SK-N-SH treated with all-trans-retinoic acid at 6 μM for 48 hours (cell line): ENCODE measurements around the gene JMJD1C.

Experiments
- ATAC-seq: fragments of 200-7000 bp; cut with Tn5 transposase; 3 replicates; pipeline ENCODE4 v1.9.1; 2020; ENCODE audit warnings: mild to moderate bottlenecking, moderate library complexity
- ARNTL ChIP-seq: fragments of 450-650 bp; formaldehyde crosslinking; IDR thresholded peaks from 2 replicates; pipeline ENCODE4 v1.5.0; 2020; ENCODE audit warnings: low read depth, mild to moderate bottlenecking, moderate library complexity, borderline replicate concordance
- CSDC2 ChIP-seq: fragments of 250-450 bp; sonication (Bioruptor Pico); IDR thresholded peaks from 2 replicates; pipeline ENCODE4 v1.5.0; 2020; ENCODE audit warnings: mild to moderate bottlenecking, moderate library complexity
- ESRRG ChIP-seq: fragments of 250-450 bp; sonication (Bioruptor Pico); IDR thresholded peaks from 2 replicates; pipeline ENCODE4 v1.6.1; 2021; ENCODE audit warnings: mild to moderate bottlenecking
- GLIS3 ChIP-seq: fragments of 250-450 bp; sonication (Bioruptor Pico); IDR thresholded peaks from 2 replicates; pipeline ENCODE4 v1.5.0; 2020; ENCODE audit warnings: mild to moderate bottlenecking, moderate library complexity
- ISL1 ChIP-seq: fragments of 250-450 bp; sonication (Bioruptor Pico); IDR thresholded peaks from 2 replicates; pipeline ENCODE4 v2.1.2; 2022; ENCODE audit warnings: mild to moderate bottlenecking, moderate library complexity
- POU6F1 ChIP-seq: fragments of 250-450 bp; sonication (Bioruptor Pico); IDR thresholded peaks from 2 replicates; pipeline ENCODE4 v1.8.0; 2021; ENCODE audit warnings: low read depth, mild to moderate bottlenecking, moderate library complexity, borderline replicate concordance
- PPARA ChIP-seq: fragments of 250-450 bp; sonication (Bioruptor Pico); IDR thresholded peaks from 2 replicates; pipeline ENCODE4 v1.5.0; 2020; ENCODE audit warnings: mild to moderate bottlenecking, borderline replicate concordance
- RARB ChIP-seq: fragments of 250-450 bp; sonication (Bioruptor Pico); IDR thresholded peaks from 2 replicates; pipeline ENCODE4 v1.8.0; 2021; ENCODE audit warnings: mild to moderate bottlenecking, moderate library complexity
- SNAI2 ChIP-seq: fragments of 250-450 bp; sonication (Bioruptor Pico); IDR thresholded peaks from 2 replicates; pipeline ENCODE4 v1.5.0; 2020; ENCODE audit warnings: mild to moderate bottlenecking, moderate library complexity
- TOX ChIP-seq: fragments of 250-450 bp; sonication (Bioruptor Pico); IDR thresholded peaks from 2 replicates; pipeline ENCODE4 v1.8.0; 2021; ENCODE audit warnings: mild to moderate bottlenecking, moderate library complexity, borderline replicate concordance
- TSHZ2 ChIP-seq: fragments of 250-450 bp; sonication (Bioruptor Pico); IDR thresholded peaks from 2 replicates; pipeline ENCODE4 v1.5.0; 2020; ENCODE audit warnings: mild to moderate bottlenecking, moderate library complexity
- ZC3H10 ChIP-seq: fragments of 250-450 bp; sonication (Bioruptor Pico); IDR thresholded peaks from 2 replicates; pipeline ENCODE4 v1.5.1; 2021; ENCODE audit warnings: mild to moderate bottlenecking, moderate library complexity
- ZFP3 ChIP-seq: fragments of 250-450 bp; sonication (Bioruptor Pico); IDR thresholded peaks from 2 replicates; pipeline ENCODE4 v1.5.0; 2020; ENCODE audit warnings: mild to moderate bottlenecking, moderate library complexity
- ZFP30 ChIP-seq: fragments of 450-650 bp; formaldehyde crosslinking; IDR thresholded peaks from 2 replicates; pipeline ENCODE4 v1.5.0; 2022; ENCODE audit warnings: mild to moderate bottlenecking, moderate library complexity
- ZNF565 ChIP-seq: fragments of 450-650 bp; formaldehyde crosslinking; conservative IDR thresholded peaks from 2 replicates; pipeline ENCODE4 v1.5.0; 2020; ENCODE audit warnings: low read depth, mild to moderate bottlenecking, moderate library complexity
- ZNF70 ChIP-seq: fragments of 450-650 bp; formaldehyde crosslinking; IDR thresholded peaks from 2 replicates; pipeline ENCODE4 v1.5.0; 2020; ENCODE audit warnings: mild to moderate bottlenecking, moderate library complexity
- ZNF8 ChIP-seq: fragments of 450-650 bp; formaldehyde crosslinking; IDR thresholded peaks from 2 replicates; pipeline ENCODE4 v1.5.0; 2020; ENCODE audit warnings: mild to moderate bottlenecking, moderate library complexity
- TF ChIP-seq, protein P1 (sequence below): fragments of 250-450 bp; sonication (Bioruptor Pico); IDR thresholded peaks from 2 replicates; pipeline ENCODE4 v1.5.1; 2021; ENCODE audit warnings: mild to moderate bottlenecking, moderate library complexity
- TF ChIP-seq, protein P2 (sequence below): fragments of 250-450 bp; sonication (Bioruptor Pico); IDR thresholded peaks from 2 replicates; pipeline ENCODE4 v1.5.1; 2020; ENCODE audit warnings: low read depth, mild to moderate bottlenecking, moderate library complexity
- TF ChIP-seq, protein P3 (sequence below): fragments of 250-450 bp; sonication (Bioruptor Pico); IDR thresholded peaks from 2 replicates; pipeline ENCODE4 v1.8.0; 2020; ENCODE audit warnings: mild to moderate bottlenecking, moderate library complexity, borderline replicate concordance

Gene JMJD1C

DNA sequence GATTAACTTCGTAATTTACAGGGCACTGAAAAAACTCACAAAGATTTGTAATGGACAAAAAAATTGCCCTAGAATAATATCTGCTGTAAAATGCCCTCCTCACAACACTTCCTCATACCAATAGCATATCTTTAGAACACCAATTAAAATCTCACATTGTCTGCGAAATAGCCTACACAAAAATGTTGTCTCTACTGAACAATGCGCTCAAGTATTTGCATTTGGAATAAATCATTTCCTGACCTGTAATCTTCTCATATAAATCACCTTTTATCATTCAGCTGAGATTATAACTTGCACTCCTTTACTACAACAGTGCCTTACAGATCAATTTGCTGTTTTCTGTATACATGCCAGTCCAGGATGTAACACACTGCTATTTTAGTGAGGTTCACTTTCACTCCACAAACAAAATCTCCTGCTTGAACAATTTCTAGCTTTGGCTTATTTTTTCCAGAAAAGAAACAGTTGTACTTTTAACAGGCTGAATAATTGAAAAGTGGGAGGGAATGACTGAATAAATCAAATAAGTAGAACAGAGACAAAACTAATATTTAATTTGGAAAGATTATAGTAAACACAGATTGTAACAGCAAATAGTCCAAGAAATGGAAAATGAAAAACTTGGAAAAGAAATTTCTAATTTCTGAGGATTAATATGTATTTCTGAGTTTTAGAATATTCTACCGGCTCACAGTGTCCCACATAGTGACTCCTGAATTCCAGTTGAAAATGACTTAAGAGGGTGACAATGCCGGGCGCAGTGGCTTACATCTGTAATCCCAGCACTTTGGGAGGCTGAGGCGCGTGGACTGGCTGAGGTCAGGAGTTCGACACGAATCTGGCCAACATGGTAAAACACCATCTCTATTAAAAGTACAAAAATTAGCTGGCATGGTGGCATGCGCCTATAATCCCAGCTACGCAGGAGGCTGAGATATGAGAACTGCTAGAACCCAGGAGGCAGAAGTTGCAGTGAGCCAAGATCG lies 30.6 kb downstream of the JMJD1C start:
- ATAC-seq, result no peak

GRCh38 chr10:63431962-63432797 lies 33.6 kb downstream of the JMJD1C start:
- ATAC-seq, result no peak
- TF ChIP-seq TSHZ2, result no peak
- TF ChIP-seq POU6F1 (CRISPR knock-in tag), result no peak
- no peak for TF ChIP-seq ZNF8 (CRISPR knock-in tag)
- TF ChIP-seq, protein P1, sequence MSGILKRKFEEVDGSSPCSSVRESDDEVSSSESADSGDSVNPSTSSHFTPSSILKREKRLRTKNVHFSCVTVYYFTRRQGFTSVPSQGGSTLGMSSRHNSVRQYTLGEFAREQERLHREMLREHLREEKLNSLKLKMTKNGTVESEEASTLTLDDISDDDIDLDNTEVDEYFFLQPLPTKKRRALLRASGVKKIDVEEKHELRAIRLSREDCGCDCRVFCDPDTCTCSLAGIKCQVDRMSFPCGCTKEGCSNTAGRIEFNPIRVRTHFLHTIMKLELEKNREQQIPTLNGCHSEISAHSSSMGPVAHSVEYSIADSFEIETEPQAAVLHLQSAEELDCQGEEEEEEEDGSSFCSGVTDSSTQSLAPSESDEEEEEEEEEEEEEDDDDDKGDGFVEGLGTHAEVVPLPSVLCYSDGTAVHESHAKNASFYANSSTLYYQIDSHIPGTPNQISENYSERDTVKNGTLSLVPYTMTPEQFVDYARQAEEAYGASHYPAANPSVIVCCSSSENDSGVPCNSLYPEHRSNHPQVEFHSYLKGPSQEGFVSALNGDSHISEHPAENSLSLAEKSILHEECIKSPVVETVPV (CRISPR knock-in tag), result no peak
- TF ChIP-seq ZNF70 (CRISPR knock-in tag), result no peak
- TF ChIP-seq ZFP3 (CRISPR knock-in tag), result no peak
- no peak for TF ChIP-seq ZNF565
- TF ChIP-seq, protein P2, sequence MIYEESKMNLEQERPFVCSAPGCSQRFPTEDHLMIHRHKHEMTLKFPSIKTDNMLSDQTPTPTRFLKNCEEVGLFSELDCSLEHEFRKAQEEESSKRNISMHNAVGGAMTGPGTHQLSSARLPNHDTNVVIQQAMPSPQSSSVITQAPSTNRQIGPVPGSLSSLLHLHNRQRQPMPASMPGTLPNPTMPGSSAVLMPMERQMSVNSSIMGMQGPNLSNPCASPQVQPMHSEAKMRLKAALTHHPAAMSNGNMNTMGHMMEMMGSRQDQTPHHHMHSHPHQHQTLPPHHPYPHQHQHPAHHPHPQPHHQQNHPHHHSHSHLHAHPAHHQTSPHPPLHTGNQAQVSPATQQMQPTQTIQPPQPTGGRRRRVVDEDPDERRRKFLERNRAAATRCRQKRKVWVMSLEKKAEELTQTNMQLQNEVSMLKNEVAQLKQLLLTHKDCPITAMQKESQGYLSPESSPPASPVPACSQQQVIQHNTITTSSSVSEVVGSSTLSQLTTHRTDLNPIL, result no peak
- no peak for TF ChIP-seq SNAI2 (CRISPR knock-in tag)
- TF ChIP-seq, protein P3, sequence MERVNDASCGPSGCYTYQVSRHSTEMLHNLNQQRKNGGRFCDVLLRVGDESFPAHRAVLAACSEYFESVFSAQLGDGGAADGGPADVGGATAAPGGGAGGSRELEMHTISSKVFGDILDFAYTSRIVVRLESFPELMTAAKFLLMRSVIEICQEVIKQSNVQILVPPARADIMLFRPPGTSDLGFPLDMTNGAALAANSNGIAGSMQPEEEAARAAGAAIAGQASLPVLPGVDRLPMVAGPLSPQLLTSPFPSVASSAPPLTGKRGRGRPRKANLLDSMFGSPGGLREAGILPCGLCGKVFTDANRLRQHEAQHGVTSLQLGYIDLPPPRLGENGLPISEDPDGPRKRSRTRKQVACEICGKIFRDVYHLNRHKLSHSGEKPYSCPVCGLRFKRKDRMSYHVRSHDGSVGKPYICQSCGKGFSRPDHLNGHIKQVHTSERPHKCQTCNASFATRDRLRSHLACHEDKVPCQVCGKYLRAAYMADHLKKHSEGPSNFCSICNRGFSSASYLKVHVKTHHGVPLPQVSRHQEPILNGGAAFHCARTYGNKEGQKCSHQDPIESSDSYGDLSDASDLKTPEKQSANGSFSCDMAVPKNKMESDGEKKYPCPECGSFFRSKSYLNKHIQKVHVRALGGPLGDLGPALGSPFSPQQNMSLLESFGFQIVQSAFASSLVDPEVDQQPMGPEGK (CRISPR knock-in tag), result no peak
- TF ChIP-seq ISL1 (CRISPR knock-in tag), result no peak
- no peak for TF ChIP-seq TOX
- TF ChIP-seq ESRRG, result no peak
- TF ChIP-seq GLIS3, result no peak
- no peak for TF ChIP-seq ARNTL
- TF ChIP-seq RARB (CRISPR knock-in tag), result no peak
- no peak for TF ChIP-seq CSDC2 (CRISPR knock-in tag)
- no peak for TF ChIP-seq ZC3H10
- TF ChIP-seq ZFP30 (CRISPR knock-in tag), result no peak

More for the DNA sequence above, 30.6 kb downstream of the JMJD1C start:
- no peak for TF ChIP-seq PPARA (CRISPR knock-in tag)
- TF ChIP-seq ZFP3 (CRISPR knock-in tag), result no peak
- TF ChIP-seq, protein P3 (CRISPR knock-in tag), result no peak
- TF ChIP-seq SNAI2 (CRISPR knock-in tag), result no peak
- TF ChIP-seq RARB (CRISPR knock-in tag), result no peak
